IMR-90 (cell line): ENCODE data around the gene IFNA13.

ENCODE experiments used
- CEBPB ChIP-seq: IDR thresholded peaks from 2 replicates; pipeline ENCODE4 v1.6.1; 2012; ENCODE audit warnings: low read depth, low read length, improper control_type of control experiment
- CHD1 ChIP-seq: IDR thresholded peaks from 2 replicates; pipeline ENCODE4 v1.6.1; 2012; ENCODE audit warnings: low read depth, low read length, improper control_type of control experiment
- CTCF ChIP-seq: conservative IDR thresholded peaks from 2 replicates; pipeline ENCODE4 v1.5.1; 2012; ENCODE audit warnings: mild to moderate bottlenecking, low read depth, low read length, improper control_type of control experiment
- FOS ChIP-seq: fragments of 150-350 bp; IDR thresholded peaks from 2 replicates; pipeline ENCODE4 v1.6.1; 2016; ENCODE audit warnings: low read depth, low read length
- MXI1 ChIP-seq: IDR thresholded peaks from 2 replicates; pipeline ENCODE4 v1.6.1; 2012; ENCODE audit warnings: low read depth, mild to moderate bottlenecking, low read length, moderate library complexity, borderline replicate concordance
- NFE2L2 ChIP-seq: fragments of 150-350 bp; IDR thresholded peaks from 2 replicates; pipeline ENCODE4 v1.6.1; 2016; ENCODE audit warnings: low read depth, mild to moderate bottlenecking, low read length
- POLR2A ChIP-seq: IDR thresholded peaks from 2 replicates; pipeline ENCODE4 v1.6.1; 2012; ENCODE audit warnings: mild to moderate bottlenecking, low read depth, low read length
- RAD21 ChIP-seq: IDR thresholded peaks from 2 replicates; pipeline ENCODE4 v1.6.1; 2012; ENCODE audit warnings: low read length, improper control_type of control experiment
- RCOR1 ChIP-seq: IDR thresholded peaks from 2 replicates; pipeline ENCODE4 v1.6.1; 2012; ENCODE audit warnings: mild to moderate bottlenecking, low read length, improper control_type of control experiment; ENCODE audit not compliant: insufficient replicate concordance
- RFX5 ChIP-seq: IDR thresholded peaks from 2 replicates; pipeline ENCODE4 v1.8.0; 2012; ENCODE audit warnings: low read depth, mild to moderate bottlenecking, low read length, moderate library complexity
- USF2 ChIP-seq: fragments of 150-350 bp; IDR thresholded peaks from 2 replicates; pipeline ENCODE4 v1.6.1; 2017; ENCODE audit warnings: mild to moderate bottlenecking, antibody characterized with exemption, low read length, low read depth

GRCh38 chr9:21385131-21385670, 17.3 kb upstream of the IFNA13 start, which contains the start of gene IFNA2:
- TF ChIP-seq CTCF (no peak), CHD1 (no peak), RAD21 (no peak), POLR2A (no peak), RCOR1 (no peak), FOS (no peak), RFX5 (no peak), NFE2L2 (no peak), CEBPB (no peak), MXI1 (no peak), USF2 (no peak)
